ENCODE results near the gene ITSN1. TPM values are rescaled to one million over a fixed set of nuclear protein-coding genes. Genes with fewer than 3 reads are reported as not detected.
"Not testable (repeated sequence)": the region's sequence is repeated elsewhere in the genome, so short reads cannot be mapped to it uniquely, and the experiment has no call there.

Gene ITSN1
- total and polyA plus RNA-seq, 2 donors from 2014 or later = 8.1 to 42.5 TPM

- H3K27me3 ChIP-seq (ENCODE audit: control insufficient read depth, insufficient read depth, low read length) = no peaks in the 10 kb centered on the region
- H3K4me1 ChIP-seq (ENCODE audit: control insufficient read depth in 2 of 3, insufficient read depth in 2 of 3, low read depth in 1 of 3, low read length in 3 of 3) = peaks cover 0 to 11% (median 0%) of the 10 kb centered on the region in 3 donors
- intact Hi-C loops (cut with DNase I) = no loop called here
- H3K27ac ChIP-seq (ENCODE audit: low read depth in 2 of 2, low read length in 2 of 2) = no peak overlapping the region
- no peak overlapping the region for H3K4me3 ChIP-seq (ENCODE audit: low read length in 3 of 3)
- no peak overlapping the region for H3K9ac ChIP-seq (ENCODE audit: low read length in 3 of 3)
- no peak for TF ChIP-seq CTCF (IDR thresholded peaks at IDR 0.05; ENCODE audit: borderline replicate concordance, extremely low read depth, insufficient read depth)
- FAIRE-seq = no peak
- DNase-seq = no peak
- peaks cover 0 to 10% (median 4%) of the 10 kb centered on the region in 3 donors for H3K36me3 ChIP-seq (ENCODE audit: control insufficient read depth in 2 of 3, insufficient read depth in 3 of 3, low read length in 3 of 3)
- no peaks in the 10 kb centered on the region for H3K9me3 ChIP-seq (ENCODE audit: control insufficient read depth in 2 of 3, insufficient read depth in 1 of 3, low read length in 3 of 3)
Measured at GRCh38 chr21:33917421-33917820, 275.1 kb downstream of the ITSN1 start.

- peak overlapping the region in 1 of 3 donors; percentile 43 for H3K9ac ChIP-seq (ENCODE audit: low read length in 3 of 3)
- H3K4me1 ChIP-seq (ENCODE audit: control insufficient read depth in 2 of 3, insufficient read depth in 2 of 3, low read depth in 1 of 3, low read length in 3 of 3) = peaks cover 0 to 5% (median 4%) of the 10 kb centered on the region in 3 donors
- DNase-seq (peak; percentile 89 to 96 (median 92)), FAIRE-seq (peak; percentile 35)
- peak overlapping the region in 1 of 3 donors; percentile 43 for H3K4me3 ChIP-seq (ENCODE audit: low read length in 3 of 3)
- no peaks in the 10 kb centered on the region for H3K9me3 ChIP-seq (ENCODE audit: control insufficient read depth in 2 of 3, insufficient read depth in 1 of 3, low read length in 3 of 3)
- TF ChIP-seq CTCF (IDR thresholded peaks at IDR 0.05; ENCODE audit: borderline replicate concordance, extremely low read depth, insufficient read depth) = peak; percentile 95
- peak overlapping the region; percentile 72 to 80 for H3K27ac ChIP-seq (ENCODE audit: low read depth in 2 of 2, low read length in 2 of 2)
- intact Hi-C loops (cut with DNase I) = loop anchor here (5.0 kb wide), 1 partner anchor 423 kb away; no protein-coding TSS in a partner anchor
- H3K27me3 ChIP-seq (ENCODE audit: control insufficient read depth, insufficient read depth, low read length) = no peaks in the 10 kb centered on the region
- no peaks in the 10 kb centered on the region for H3K36me3 ChIP-seq (ENCODE audit: control insufficient read depth in 2 of 3, insufficient read depth in 3 of 3, low read length in 3 of 3)
Measured at GRCh38 chr21:33924079-33924765, 281.9 kb downstream of the ITSN1 start.

DNA sequence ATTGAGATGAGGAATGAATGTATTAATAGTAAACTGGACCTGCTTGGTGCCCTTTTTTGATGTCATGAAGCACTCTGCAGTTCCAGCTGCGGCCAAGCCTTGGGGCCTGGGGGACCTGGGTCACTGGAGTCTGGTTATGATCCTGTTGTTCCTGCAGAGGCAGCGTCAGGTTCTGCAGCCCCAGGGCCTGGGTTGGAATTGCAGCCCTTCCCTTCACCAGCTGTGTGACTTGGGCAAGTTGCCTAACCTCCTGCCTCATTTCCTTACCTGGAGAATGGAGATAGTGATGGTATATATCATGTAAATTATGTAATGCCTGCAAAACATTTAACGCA, 282.4 kb downstream of the ITSN1 start:
- no peaks in the 10 kb centered on the region for H3K9me3 ChIP-seq (ENCODE audit: control insufficient read depth in 2 of 3, insufficient read depth in 1 of 3, low read length in 3 of 3)
- peak overlapping the region; percentile 72 to 80 for H3K27ac ChIP-seq (ENCODE audit: low read depth in 2 of 2, low read length in 2 of 2)
- intact Hi-C loops (cut with DNase I) = loop anchor here (5.0 kb wide), 1 partner anchor 423 kb away; no protein-coding TSS in a partner anchor
- H3K27me3 ChIP-seq (ENCODE audit: control insufficient read depth, insufficient read depth, low read length) = no peaks in the 10 kb centered on the region
- TF ChIP-seq CTCF (IDR thresholded peaks at IDR 0.05; ENCODE audit: borderline replicate concordance, extremely low read depth, insufficient read depth) = no peak
- peaks cover 0 to 5% (median 4%) of the 10 kb centered on the region in 3 donors for H3K4me1 ChIP-seq (ENCODE audit: control insufficient read depth in 2 of 3, insufficient read depth in 2 of 3, low read depth in 1 of 3, low read length in 3 of 3)
- H3K36me3 ChIP-seq (ENCODE audit: control insufficient read depth in 2 of 3, insufficient read depth in 3 of 3, low read length in 3 of 3) = no peaks in the 10 kb centered on the region
- H3K9ac ChIP-seq (ENCODE audit: low read length in 3 of 3) = peak overlapping the region in 1 of 3 donors; percentile 43
- peak; percentile 37 to 80 (median 49) for DNase-seq
- peak overlapping the region in 1 of 3 donors; percentile 43 for H3K4me3 ChIP-seq (ENCODE audit: low read length in 3 of 3)
- FAIRE-seq = no peak

- H3K4me1 ChIP-seq (ENCODE audit: control insufficient read depth in 2 of 3, insufficient read depth in 2 of 3, low read depth in 1 of 3, low read length in 3 of 3); intact Hi-C loops (cut with DNase I); H3K9me3 ChIP-seq (ENCODE audit: control insufficient read depth in 2 of 3, insufficient read depth in 1 of 3, low read length in 3 of 3); H3K36me3 ChIP-seq (ENCODE audit: control insufficient read depth in 2 of 3, insufficient read depth in 3 of 3, low read length in 3 of 3); DNase-seq; FAIRE-seq; H3K27ac ChIP-seq (ENCODE audit: low read depth in 2 of 2, low read length in 2 of 2); H3K9ac ChIP-seq (ENCODE audit: low read length in 3 of 3); H3K27me3 ChIP-seq (ENCODE audit: control insufficient read depth, insufficient read depth, low read length); H3K4me3 ChIP-seq (ENCODE audit: low read length in 3 of 3): not testable (repeated sequence)
Measured at GRCh38 chr21:33926248-33926647, 283.9 kb downstream of the ITSN1 start.

DNA sequence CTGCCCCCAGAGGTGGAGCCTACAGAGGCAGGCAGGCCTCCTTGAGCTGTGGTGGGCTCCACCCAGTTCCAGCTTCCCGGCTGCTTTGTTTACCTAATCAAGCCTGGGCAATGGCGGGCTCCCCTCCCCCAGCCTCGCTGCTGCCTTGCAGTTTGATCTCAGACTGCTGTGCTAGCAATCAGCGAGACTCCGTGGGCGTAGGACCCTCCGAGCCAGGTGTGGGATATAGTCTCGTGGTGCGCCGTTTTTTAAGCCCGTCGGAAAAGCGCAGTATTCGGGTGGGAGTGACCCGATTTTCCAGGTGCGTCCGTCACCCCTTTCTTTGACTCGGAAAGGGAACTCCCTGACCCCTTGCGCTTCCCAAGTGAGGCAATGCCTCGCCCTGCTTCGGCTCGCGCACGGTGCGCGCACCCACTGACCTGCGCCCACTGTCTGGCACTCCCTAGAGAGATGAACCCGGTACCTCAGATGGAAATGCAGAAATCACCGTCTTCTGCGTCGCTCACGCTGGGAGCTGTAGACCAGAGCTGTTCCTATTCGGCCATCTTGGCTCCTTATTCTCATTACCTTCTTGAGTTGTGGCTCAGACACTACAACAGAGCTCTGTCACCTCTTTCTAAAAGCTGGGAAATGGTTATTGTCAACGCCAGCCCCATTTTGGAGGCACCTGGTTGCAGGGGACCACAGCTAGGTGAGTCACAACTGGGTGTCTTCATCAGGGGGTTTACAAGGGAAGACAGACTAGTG, 288.9 kb downstream of the ITSN1 start:
- FAIRE-seq; H3K36me3 ChIP-seq (ENCODE audit: control insufficient read depth in 2 of 3, insufficient read depth in 3 of 3, low read length in 3 of 3); H3K27me3 ChIP-seq (ENCODE audit: control insufficient read depth, insufficient read depth, low read length); H3K4me1 ChIP-seq (ENCODE audit: control insufficient read depth in 2 of 3, insufficient read depth in 2 of 3, low read depth in 1 of 3, low read length in 3 of 3); H3K9me3 ChIP-seq (ENCODE audit: control insufficient read depth in 2 of 3, insufficient read depth in 1 of 3, low read length in 3 of 3); intact Hi-C loops (cut with DNase I); H3K9ac ChIP-seq (ENCODE audit: low read length in 3 of 3); DNase-seq: not testable (repeated sequence)
- peak overlapping the region in 1 of 2 donors; percentile 47 for H3K27ac ChIP-seq (ENCODE audit: low read depth in 2 of 2, low read length in 2 of 2)
- H3K4me3 ChIP-seq (ENCODE audit: low read length in 3 of 3) = peak overlapping the region in 2 of 3 donors; percentile 26 to 56
